Measurements from ENCODE around the gene CKAP2.
"Not testable (repeated sequence)": the region's sequence is repeated elsewhere in the genome, so short reads cannot be mapped to it uniquely, and the experiment has no call there.

GRCh38 chr13:52497979-52498378, 42.7 kb downstream of the CKAP2 start:
- TF ChIP-seq SP1 (IDR thresholded peaks at IDR 0.05); BHLHE40 (IDR thresholded peaks at IDR 0.05; ENCODE audit: borderline replicate concordance); SUZ12 (IDR thresholded peaks at IDR 0.05): not testable (repeated sequence)
